HAP-1 (cell line): ENCODE results near the gene C11orf24.
"Not testable (repeated sequence)": the region's sequence is repeated elsewhere in the genome, so short reads cannot be mapped to it uniquely, and the experiment has no call there.

ENCODE experiments used
- DNase-seq, 2 experiments: peaks; one replicate each; pipeline ENCODE4 v3.0.0-alpha.2; 2016 to 2020; ENCODE audit warnings: low spot score in 2 of 2
- H3K27me3 ChIP-seq: fragments of 250-450 bp; sonication (Bioruptor Pico); 2 replicates; pipeline ENCODE4 v1.5.1; 2020; ENCODE audit warnings: low read depth, mild to moderate bottlenecking, moderate library complexity
- H3K36me3 ChIP-seq: fragments of 250-450 bp; sonication (Bioruptor Pico); replicated peaks from 2 replicates; pipeline ENCODE4 v1.5.1; 2020; ENCODE audit warnings: mild to moderate bottlenecking
- H3K4me1 ChIP-seq: fragments of 250-450 bp; sonication (Bioruptor Pico); 2 replicates; pipeline ENCODE4 v1.5.1; 2020; ENCODE audit warnings: mild to moderate bottlenecking
- H3K4me3 ChIP-seq: fragments of 250-450 bp; sonication (Bioruptor Pico); 2 replicates; pipeline ENCODE4 v1.5.1; 2020; ENCODE audit warnings: mild to moderate bottlenecking, moderate library complexity
- H3K9me3 ChIP-seq: fragments of 250-450 bp; sonication (Bioruptor Pico); 2 replicates; pipeline ENCODE4 v1.5.1; 2020; ENCODE audit warnings: mild to moderate bottlenecking, moderate library complexity
- in situ Hi-C: fragments of 300-500 bp; cut with MboI; formaldehyde crosslinking; loops from 3 replicates; pipeline ENCODE4 v1.14.3; 2020; ENCODE audit warnings: low sequenced_read_pairs, inconsistent platforms, mixed read lengths

C11orf24 gene

DNA sequence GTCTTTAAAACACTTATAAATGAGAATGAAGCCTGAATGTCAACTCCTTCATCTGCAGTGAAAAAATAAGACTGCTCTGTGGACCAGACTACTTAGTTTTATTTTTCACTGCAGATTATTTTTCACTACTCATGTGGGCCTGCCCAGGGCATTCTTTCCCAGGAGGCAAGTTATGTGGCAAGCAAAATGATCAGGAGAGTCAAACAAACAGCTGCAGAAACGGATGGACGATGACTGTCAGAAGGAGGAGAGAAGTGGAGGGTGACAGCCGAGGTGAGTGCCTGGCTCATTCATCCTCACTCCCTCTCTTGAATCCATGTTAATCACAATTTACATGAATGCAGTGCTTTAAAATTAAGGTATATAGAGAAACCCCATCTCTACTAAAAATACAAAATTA lies 34.9 kb upstream of the C11orf24 start:
- DNase-seq, result no peak
- Histone ChIP-seq H3K4me3 (no peak overlapping the region), H3K36me3 (no peaks in the 10 kb centered on the region), H3K27me3 (no peaks in the 10 kb centered on the region), H3K9me3 (peaks cover 13% of the 10 kb centered on the region), H3K4me1 (no peaks in the 10 kb centered on the region)
- in situ Hi-C loops, result no loop called here

- no peaks in the 10 kb centered on the region for H3K4me1 ChIP-seq
- H3K9me3 ChIP-seq, result peaks cover 13% of the 10 kb centered on the region
- in situ Hi-C loops, result no loop called here
- no peak overlapping the region for H3K4me3 ChIP-seq
- no peaks in the 10 kb centered on the region for H3K27me3 ChIP-seq
- peak in 1 of 2 experiments; percentile 20 for DNase-seq
- H3K36me3 ChIP-seq, result no peaks in the 10 kb centered on the region
Measured at GRCh38 chr11:68303982-68304780, 32.4 kb upstream of the C11orf24 start.

DNA sequence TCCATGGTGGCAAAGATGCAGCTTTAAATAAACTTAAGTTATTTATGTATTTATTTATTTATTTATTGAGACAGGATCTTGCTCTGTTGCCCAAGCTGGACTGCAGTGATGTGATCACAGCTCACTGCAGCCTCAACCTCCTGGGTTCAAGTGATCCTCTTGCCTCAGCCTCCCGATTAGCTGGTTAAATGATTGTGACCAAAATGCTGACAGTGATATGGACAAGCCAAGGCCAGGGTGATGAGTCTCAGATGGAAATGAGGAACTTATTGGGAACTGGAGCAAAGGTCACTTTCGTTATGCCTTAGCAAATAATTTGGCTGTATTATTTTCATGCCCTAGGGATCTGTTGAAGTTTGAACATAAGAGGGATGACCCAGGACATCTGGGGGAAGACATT lies 31.3 kb upstream of the C11orf24 start:
- in situ Hi-C loops, result no loop called here
- DNase-seq, result no peak
- Histone ChIP-seq H3K4me3 (no peak overlapping the region), H3K4me1 (no peaks in the 10 kb centered on the region), H3K9me3 (peaks cover 13% of the 10 kb centered on the region), H3K27me3 (no peaks in the 10 kb centered on the region), H3K36me3 (no peaks in the 10 kb centered on the region)

DNA sequence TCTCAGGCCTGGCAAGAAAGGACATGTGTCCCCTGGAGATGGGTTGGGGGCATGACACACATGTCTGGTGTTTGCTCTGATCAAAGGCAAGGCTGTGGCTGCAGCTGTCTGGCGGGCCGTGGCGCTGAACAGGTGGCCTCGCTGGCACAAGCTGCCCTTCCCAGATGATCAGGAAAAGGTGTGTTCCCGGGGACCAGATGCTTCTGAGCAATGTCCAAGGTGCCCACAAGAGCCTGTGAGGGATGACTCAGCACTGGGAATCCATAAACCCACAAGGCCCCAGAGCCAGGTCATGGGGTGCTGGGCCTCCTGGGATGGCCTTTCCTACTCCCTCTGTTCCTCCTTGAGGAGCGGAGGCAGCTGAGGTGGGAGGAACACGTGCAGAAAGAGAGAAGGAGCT lies 30.9 kb upstream of the C11orf24 start:
- Histone ChIP-seq H3K9me3 (peaks cover 13% of the 10 kb centered on the region), H3K4me1 (no peaks in the 10 kb centered on the region), H3K4me3 (no peak overlapping the region), H3K36me3 (no peaks in the 10 kb centered on the region), H3K27me3 (no peaks in the 10 kb centered on the region)
- no peak for DNase-seq
- in situ Hi-C loops, result no loop called here

DNA sequence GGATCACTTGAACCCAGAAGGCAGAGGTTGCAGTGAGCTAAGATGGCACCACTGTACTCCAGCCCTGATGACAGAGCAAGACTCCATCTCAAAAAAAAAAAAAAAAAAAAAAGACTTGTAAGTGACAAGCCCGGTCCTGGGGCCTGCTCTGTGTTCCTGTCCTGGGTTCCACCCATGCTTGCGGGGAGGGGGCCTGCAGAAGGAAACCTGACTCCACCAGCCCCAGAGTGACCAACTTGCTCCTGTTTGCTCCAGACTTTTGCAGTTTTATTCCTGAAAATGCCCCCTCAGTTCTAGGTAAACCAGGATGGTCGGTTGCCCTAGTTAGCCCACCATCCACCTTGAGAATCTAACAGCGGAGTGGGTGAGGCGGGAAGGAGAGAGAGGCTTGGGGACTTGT lies 30.5 kb upstream of the C11orf24 start:
- no peak overlapping the region for H3K4me3 ChIP-seq
- no peak for DNase-seq
- H3K4me1 ChIP-seq, result no peaks in the 10 kb centered on the region
- in situ Hi-C loops, result no loop called here
- peaks cover 13% of the 10 kb centered on the region for H3K9me3 ChIP-seq
- no peaks in the 10 kb centered on the region for H3K27me3 ChIP-seq
- H3K36me3 ChIP-seq, result no peaks in the 10 kb centered on the region

DNA sequence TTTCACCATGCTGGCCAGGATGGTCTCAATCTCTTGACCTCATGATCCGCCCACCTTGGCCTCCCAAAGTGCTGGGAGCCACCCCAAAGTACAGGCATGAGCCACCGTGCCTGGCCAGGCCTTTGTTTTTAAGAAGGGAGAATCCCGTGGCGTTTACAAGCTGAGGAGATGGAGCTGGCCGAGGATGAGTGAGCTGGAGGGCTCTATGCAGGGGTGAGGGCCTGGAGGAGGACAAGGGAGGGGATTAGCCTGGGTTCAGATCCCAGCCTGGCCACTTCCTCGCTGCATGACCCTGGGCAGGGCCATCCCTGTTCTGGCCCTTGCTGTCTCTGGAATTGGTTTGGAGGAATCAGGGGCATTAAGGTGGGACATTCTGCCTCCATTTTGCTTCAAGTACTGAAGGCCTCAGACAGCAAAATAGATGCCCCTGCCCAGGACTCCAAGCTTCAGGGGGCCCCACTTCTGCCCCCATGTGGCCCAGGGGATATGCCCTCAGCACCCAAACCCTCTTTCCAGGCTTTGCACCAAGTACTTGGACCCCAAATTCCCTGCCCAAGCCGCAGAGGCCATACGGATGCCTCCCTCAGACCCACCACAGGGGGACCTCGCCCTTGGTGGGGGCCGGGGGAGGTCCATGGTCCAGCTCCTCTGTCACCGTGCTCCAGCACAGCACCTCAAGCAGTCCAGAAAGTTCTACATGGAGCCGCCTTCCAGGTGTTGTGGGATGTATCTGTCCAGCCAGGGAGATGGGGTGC lies 28.5 kb upstream of the C11orf24 start:
- Histone ChIP-seq H3K27me3 (no peaks in the 10 kb centered on the region), H3K4me3 (no peak overlapping the region), H3K4me1 (no peaks in the 10 kb centered on the region), H3K36me3 (no peaks in the 10 kb centered on the region), H3K9me3 (peaks cover 13% of the 10 kb centered on the region)
- no peak for DNase-seq
- in situ Hi-C loops, result no loop called here

GRCh38 chr11:68299517-68299879 lies 27.7 kb upstream of the C11orf24 start:
- H3K4me1 ChIP-seq, H3K36me3 ChIP-seq, H3K27me3 ChIP-seq, DNase-seq, H3K4me3 ChIP-seq, in situ Hi-C loops: not testable (repeated sequence)
- peaks cover 13% of the 10 kb centered on the region for H3K9me3 ChIP-seq

GRCh38 chr11:68298659-68299516 lies 27.1 kb upstream of the C11orf24 start:
- Histone ChIP-seq H3K36me3 (no peaks in the 10 kb centered on the region), H3K9me3 (peaks cover 7% of the 10 kb centered on the region), H3K4me3 (no peak overlapping the region), H3K27me3 (no peaks in the 10 kb centered on the region), H3K4me1 (no peaks in the 10 kb centered on the region)
- DNase-seq, result no peak
- in situ Hi-C loops, result no loop called here

DNA sequence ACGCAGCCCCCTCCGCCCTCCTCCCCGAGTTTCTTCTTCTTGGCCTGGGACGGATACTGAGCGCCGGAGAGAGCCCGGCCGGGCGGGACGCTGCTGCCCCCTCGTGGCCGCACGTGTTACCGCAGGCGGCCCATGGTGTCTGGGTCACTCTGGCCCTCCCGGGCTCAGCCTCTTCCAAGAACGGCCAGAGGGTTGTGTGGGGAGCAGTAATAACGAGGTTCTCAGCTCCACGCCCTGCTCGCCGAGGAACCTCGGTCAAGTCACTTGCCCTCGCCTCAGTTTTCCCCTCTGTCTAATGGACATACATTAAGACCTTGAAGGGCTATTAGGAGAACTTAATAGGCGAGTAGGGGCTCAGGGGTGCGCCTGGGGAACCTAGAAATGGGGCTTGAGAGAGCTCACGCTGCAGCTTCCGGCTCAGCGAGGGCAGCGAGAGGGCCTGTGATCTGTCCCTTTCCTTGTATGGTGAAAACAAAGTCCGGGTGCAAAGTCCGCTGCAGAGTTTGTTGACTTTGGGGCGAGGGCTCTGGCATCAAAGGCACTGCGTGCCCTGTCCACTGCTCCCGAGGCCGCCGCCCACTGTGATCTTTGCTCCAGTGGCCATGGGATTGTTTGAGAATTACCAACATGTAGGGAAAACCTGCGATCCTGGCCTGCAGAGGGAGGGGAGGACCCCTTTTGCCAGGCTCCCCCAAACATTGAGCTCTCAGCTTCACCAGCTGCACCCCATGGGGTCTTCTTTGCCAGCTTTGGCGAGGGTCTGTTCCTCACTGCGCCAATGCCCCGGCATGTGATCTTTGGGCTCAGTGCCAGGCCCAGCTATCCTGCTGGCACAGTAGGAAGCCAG lies 26.3 kb upstream of the C11orf24 start:
- Histone ChIP-seq H3K36me3 (no peaks in the 10 kb centered on the region), H3K4me1 (no peaks in the 10 kb centered on the region), H3K27me3 (no peaks in the 10 kb centered on the region), H3K9me3 (no peaks in the 10 kb centered on the region), H3K4me3 (no peak overlapping the region)
- in situ Hi-C loops, result no loop called here
- DNase-seq, result peak; percentile 61 to 83

- no peaks in the 10 kb centered on the region for H3K27me3 ChIP-seq
- H3K4me3 ChIP-seq, result no peak overlapping the region
- no peaks in the 10 kb centered on the region for H3K36me3 ChIP-seq
- no peaks in the 10 kb centered on the region for H3K9me3 ChIP-seq
- H3K4me1 ChIP-seq, result no peaks in the 10 kb centered on the region
- in situ Hi-C loops, result no loop called here
- DNase-seq, result no peak
Measured at GRCh38 chr11:68297494-68297811, 25.7 kb upstream of the C11orf24 start.

GRCh38 chr11:68297052-68297378 lies 25.2 kb upstream of the C11orf24 start:
- in situ Hi-C loops, result no loop called here
- no peaks in the 10 kb centered on the region for H3K4me1 ChIP-seq
- H3K9me3 ChIP-seq, result no peaks in the 10 kb centered on the region

GRCh38 chr11:68296344-68297051 lies 24.7 kb upstream of the C11orf24 start:
- in situ Hi-C loops, result no loop called here

More at GRCh38 chr11:68297052-68297378, 25.2 kb upstream of the C11orf24 start:
- H3K4me3 ChIP-seq, result no peak overlapping the region
- H3K36me3 ChIP-seq, result no peaks in the 10 kb centered on the region
- DNase-seq, result no peak
- H3K27me3 ChIP-seq, result no peaks in the 10 kb centered on the region

DNA sequence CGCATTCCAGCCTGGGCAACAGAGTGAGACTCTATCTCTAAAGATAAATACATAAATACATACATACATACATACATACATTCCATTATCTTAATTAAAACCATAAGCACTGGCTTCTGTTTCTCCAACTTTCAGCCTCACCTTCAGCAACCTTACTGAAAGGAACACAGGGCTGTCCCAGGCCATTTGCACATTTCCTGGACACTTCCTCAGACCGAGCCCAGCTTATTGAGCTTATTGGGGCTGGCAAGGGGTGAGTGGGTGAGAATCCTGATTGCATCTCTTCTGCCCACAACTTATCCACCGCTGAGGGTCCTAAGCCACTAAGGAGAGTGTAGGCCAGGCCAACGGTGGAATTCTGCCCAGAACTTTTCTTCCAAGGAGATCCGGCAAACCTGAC lies 24.2 kb upstream of the C11orf24 start:
- Histone ChIP-seq H3K4me1 (no peaks in the 10 kb centered on the region), H3K27me3 (no peaks in the 10 kb centered on the region), H3K36me3 (no peaks in the 10 kb centered on the region), H3K4me3 (no peak overlapping the region), H3K9me3 (no peaks in the 10 kb centered on the region)
- in situ Hi-C loops, result no loop called here
- DNase-seq, result no peak

More at GRCh38 chr11:68296344-68297051, 24.7 kb upstream of the C11orf24 start:
- Histone ChIP-seq H3K27me3 (no peaks in the 10 kb centered on the region), H3K4me1 (no peaks in the 10 kb centered on the region), H3K4me3 (no peak overlapping the region), H3K9me3 (no peaks in the 10 kb centered on the region), H3K36me3 (no peaks in the 10 kb centered on the region)
- DNase-seq, result no peak
